ENCODE results near the gene DDX19B. TPM values are rescaled to one million over a fixed set of nuclear protein-coding genes. Genes with fewer than 3 reads are reported as not detected.
"Not testable (repeated sequence)": the region's sequence is repeated elsewhere in the genome, so short reads cannot be mapped to it uniquely, and the experiment has no call there.

The DDX19B gene
- total RNA-seq, 1 donor from 2014 or later = 37.1 TPM

- no peak for TF ChIP-seq CTCF (IDR thresholded peaks at IDR 0.05; ENCODE audit: unreplicated experiment)
- Mint-ChIP-seq H3K9me3 (ENCODE audit: unreplicated experiment) (no peaks in the 10 kb centered on the region), H3K4me3 (ENCODE audit: unreplicated experiment) (no peak overlapping the region), H3K4me1 (ENCODE audit: unreplicated experiment) (no peaks in the 10 kb centered on the region), H3K27me3 (ENCODE audit: unreplicated experiment) (peaks cover 3% of the 10 kb centered on the region), H3K27ac (ENCODE audit: unreplicated experiment) (no peak overlapping the region), H3K36me3 (ENCODE audit: low read depth, unreplicated experiment) (peaks cover 4% of the 10 kb centered on the region)
- DNase-seq (ENCODE audit: low spot score) = no peak
Observed at GRCh38 chr16:70320121-70320520, 21.1 kb downstream of the DDX19B start.

- H3K9me3 Mint-ChIP-seq (ENCODE audit: unreplicated experiment) = no peaks in the 10 kb centered on the region
- H3K27me3 Mint-ChIP-seq (ENCODE audit: unreplicated experiment) = peaks cover 3% of the 10 kb centered on the region
- H3K4me3 Mint-ChIP-seq (ENCODE audit: unreplicated experiment) = no peak overlapping the region
Observed at GRCh38 chr16:70324998-70325747, 26.2 kb downstream of the DDX19B start.

GRCh38 chr16:70331091-70331490, 32.1 kb downstream of the DDX19B start:
- Mint-ChIP-seq H3K27ac (ENCODE audit: unreplicated experiment) (no peak overlapping the region), H3K27me3 (ENCODE audit: unreplicated experiment) (no peaks in the 10 kb centered on the region), H3K4me3 (ENCODE audit: unreplicated experiment) (no peak overlapping the region), H3K4me1 (ENCODE audit: unreplicated experiment) (no peaks in the 10 kb centered on the region), H3K9me3 (ENCODE audit: unreplicated experiment) (no peaks in the 10 kb centered on the region), H3K36me3 (ENCODE audit: low read depth, unreplicated experiment) (peaks cover 35% of the 10 kb centered on the region)
- TF ChIP-seq CTCF (IDR thresholded peaks at IDR 0.05; ENCODE audit: unreplicated experiment) = no peak
- DNase-seq (ENCODE audit: low spot score) = no peak

More at GRCh38 chr16:70324998-70325747, 26.2 kb downstream of the DDX19B start:
- TF ChIP-seq CTCF (IDR thresholded peaks at IDR 0.05; ENCODE audit: unreplicated experiment) = no peak
- DNase-seq (ENCODE audit: low spot score) = no peak
- Mint-ChIP-seq H3K4me1 (ENCODE audit: unreplicated experiment) (no peaks in the 10 kb centered on the region), H3K36me3 (ENCODE audit: low read depth, unreplicated experiment) (peaks cover 8% of the 10 kb centered on the region), H3K27ac (ENCODE audit: unreplicated experiment) (peak overlapping the region; percentile 43)

GRCh38 chr16:70331588-70332358, 32.8 kb downstream of the DDX19B start:
- no peaks in the 10 kb centered on the region for H3K9me3 Mint-ChIP-seq (ENCODE audit: unreplicated experiment)
- H3K36me3 Mint-ChIP-seq (ENCODE audit: low read depth, unreplicated experiment) = peaks cover 35% of the 10 kb centered on the region
- peak; percentile 25 for TF ChIP-seq CTCF (IDR thresholded peaks at IDR 0.05; ENCODE audit: unreplicated experiment)
- no peaks in the 10 kb centered on the region for H3K4me1 Mint-ChIP-seq (ENCODE audit: unreplicated experiment)
- no peak overlapping the region for H3K4me3 Mint-ChIP-seq (ENCODE audit: unreplicated experiment)
- H3K27me3 Mint-ChIP-seq (ENCODE audit: unreplicated experiment) = no peaks in the 10 kb centered on the region
- H3K27ac Mint-ChIP-seq (ENCODE audit: unreplicated experiment) = no peak overlapping the region
- peak; percentile 14 for DNase-seq (ENCODE audit: low spot score)

- H3K27ac Mint-ChIP-seq (ENCODE audit: unreplicated experiment); DNase-seq (ENCODE audit: low spot score); H3K4me3 Mint-ChIP-seq (ENCODE audit: unreplicated experiment); H3K27me3 Mint-ChIP-seq (ENCODE audit: unreplicated experiment); H3K9me3 Mint-ChIP-seq (ENCODE audit: unreplicated experiment); H3K4me1 Mint-ChIP-seq (ENCODE audit: unreplicated experiment): not testable (repeated sequence)
- H3K36me3 Mint-ChIP-seq (ENCODE audit: low read depth, unreplicated experiment) = peaks cover 35% of the 10 kb centered on the region
Observed at GRCh38 chr16:70332728-70333127, 33.7 kb downstream of the DDX19B start.

All from endothelial cell (in vitro differentiated cells).